ENCODE results near the gene AFDN.

The AFDN gene

DNA sequence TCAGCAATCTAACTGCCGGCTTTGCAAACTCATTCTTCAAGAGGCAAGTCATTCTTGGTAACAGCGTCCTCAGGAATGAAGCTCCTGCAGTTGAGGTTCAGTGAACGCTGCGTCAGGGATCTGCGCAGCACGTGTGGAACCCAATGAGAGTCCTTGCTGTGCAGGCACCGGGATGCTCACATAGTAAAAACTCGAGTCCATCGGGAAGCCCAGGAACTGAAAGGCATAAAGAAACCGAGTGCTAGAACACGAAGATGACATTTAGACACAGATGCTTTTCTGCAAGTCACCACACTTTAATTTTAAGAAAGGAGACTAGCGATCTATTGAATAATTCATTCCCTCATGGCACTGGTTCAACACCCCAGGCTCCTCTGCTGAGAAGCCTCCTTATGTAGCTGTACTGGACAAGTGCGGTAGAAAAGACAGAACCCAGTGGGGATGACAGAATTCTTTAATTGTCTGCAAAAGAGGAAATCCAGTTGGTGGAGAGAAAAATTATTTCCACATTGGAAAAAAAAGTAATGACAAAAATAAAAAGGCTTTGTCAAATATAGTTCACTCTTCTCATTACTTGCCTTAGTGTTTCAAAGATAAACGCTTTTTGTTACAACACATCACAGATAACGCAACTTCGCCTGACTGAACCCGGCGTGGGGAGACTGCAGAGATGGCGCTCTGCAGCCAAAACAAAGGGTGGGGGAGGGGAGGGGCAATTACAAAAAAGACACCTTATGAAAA lies 1.9 kb upstream of the AFDN start:
- Histone ChIP-seq H3K4me1 (ENCODE audit: control insufficient read depth, insufficient read depth, low read length) (peaks cover 15% of the 10 kb centered on the region), H3K9me3 (ENCODE audit: control insufficient read depth in 2 of 2, low read length in 2 of 2) (no peaks in the 10 kb centered on the region), H3K9ac (ENCODE audit: low read length in 2 of 2) (no peak overlapping the region), H3K27ac (ENCODE audit: low read length) (no peak overlapping the region), H3K4me3 (ENCODE audit: low read length in 2 of 2) (peak overlapping the region; percentile 52 to 80), H3K27me3 (ENCODE audit: control insufficient read depth in 1 of 2, insufficient read depth in 2 of 2, low read length in 2 of 2) (no peaks in the 10 kb centered on the region), H3K36me3 (ENCODE audit: control insufficient read depth in 2 of 2, insufficient read depth in 2 of 2, low read length in 2 of 2) (no peaks in the 10 kb centered on the region)

GRCh38 chr6:167825332-167826229 lies 1.1 kb upstream of the AFDN start:
- Histone ChIP-seq H3K4me3 (ENCODE audit: low read length in 2 of 2) (peak overlapping the region; percentile 52 to 80), H3K36me3 (ENCODE audit: control insufficient read depth in 2 of 2, insufficient read depth in 2 of 2, low read length in 2 of 2) (no peaks in the 10 kb centered on the region), H3K27ac (ENCODE audit: low read length) (no peak overlapping the region), H3K4me1 (ENCODE audit: control insufficient read depth, insufficient read depth, low read length) (peaks cover 15% of the 10 kb centered on the region), H3K9me3 (ENCODE audit: control insufficient read depth in 2 of 2, low read length in 2 of 2) (no peaks in the 10 kb centered on the region), H3K9ac (ENCODE audit: low read length in 2 of 2) (peak overlapping the region; percentile 29 to 46), H3K27me3 (ENCODE audit: control insufficient read depth in 1 of 2, insufficient read depth in 2 of 2, low read length in 2 of 2) (no peaks in the 10 kb centered on the region)

GRCh38 chr6:167826230-167826895 lies 348 bp upstream of the AFDN start:
- Histone ChIP-seq H3K27ac (ENCODE audit: low read length) (no peak overlapping the region), H3K9me3 (ENCODE audit: control insufficient read depth in 2 of 2, low read length in 2 of 2) (no peaks in the 10 kb centered on the region), H3K4me1 (ENCODE audit: control insufficient read depth, insufficient read depth, low read length) (peaks cover 15% of the 10 kb centered on the region), H3K9ac (ENCODE audit: low read length in 2 of 2) (peak overlapping the region; percentile 13 to 46), H3K4me3 (ENCODE audit: low read length in 2 of 2) (peak overlapping the region; percentile 52 to 80), H3K36me3 (ENCODE audit: control insufficient read depth in 2 of 2, insufficient read depth in 2 of 2, low read length in 2 of 2) (no peaks in the 10 kb centered on the region), H3K27me3 (ENCODE audit: control insufficient read depth in 1 of 2, insufficient read depth in 2 of 2, low read length in 2 of 2) (no peaks in the 10 kb centered on the region)

GRCh38 chr6:167827583-167828324 lies 1.0 kb downstream of the AFDN start:
- Histone ChIP-seq H3K36me3 (ENCODE audit: control insufficient read depth in 2 of 2, insufficient read depth in 2 of 2, low read length in 2 of 2) (no peaks in the 10 kb centered on the region), H3K4me3 (ENCODE audit: low read length in 2 of 2) (peak overlapping the region; percentile 64 to 76), H3K4me1 (ENCODE audit: control insufficient read depth, insufficient read depth, low read length) (peaks cover 15% of the 10 kb centered on the region), H3K9ac (ENCODE audit: low read length in 2 of 2) (peak overlapping the region; percentile 62 to 67), H3K27ac (ENCODE audit: low read length) (peak overlapping the region; percentile 38), H3K9me3 (ENCODE audit: control insufficient read depth in 2 of 2, low read length in 2 of 2) (no peaks in the 10 kb centered on the region), H3K27me3 (ENCODE audit: control insufficient read depth in 1 of 2, insufficient read depth in 2 of 2, low read length in 2 of 2) (no peaks in the 10 kb centered on the region)

DNA sequence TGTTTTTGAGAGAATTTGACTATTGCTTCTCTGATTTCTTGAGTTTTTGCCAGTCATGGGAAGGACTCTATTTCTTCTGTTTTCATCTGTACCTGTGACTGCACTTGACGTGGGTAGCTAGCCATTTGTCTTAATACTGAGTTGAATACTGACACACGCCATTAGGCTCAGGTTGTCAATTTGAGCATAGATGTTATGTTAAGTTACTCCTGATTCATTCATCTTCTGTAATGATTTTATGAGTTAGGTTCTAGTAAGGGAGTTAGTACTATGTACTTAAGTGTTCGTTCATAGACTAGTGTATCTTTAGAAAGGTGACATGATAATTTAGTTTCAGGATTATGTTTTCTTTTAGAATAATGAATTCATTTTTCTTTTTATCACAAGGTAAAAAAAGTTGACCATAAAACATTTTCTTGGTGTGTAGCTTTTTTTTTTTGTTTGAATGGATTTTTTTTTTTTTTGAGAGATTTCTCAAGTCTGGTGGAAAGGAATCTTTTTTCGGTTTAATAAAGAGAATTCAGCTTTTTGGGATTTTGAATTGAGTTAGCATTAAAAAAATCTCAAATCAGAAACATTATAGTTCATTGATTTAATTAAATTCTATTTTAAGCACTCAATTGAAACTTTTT lies 1.7 kb downstream of the AFDN start:
- Histone ChIP-seq H3K9me3 (ENCODE audit: control insufficient read depth in 2 of 2, low read length in 2 of 2) (no peaks in the 10 kb centered on the region), H3K36me3 (ENCODE audit: control insufficient read depth in 2 of 2, insufficient read depth in 2 of 2, low read length in 2 of 2) (no peaks in the 10 kb centered on the region), H3K27me3 (ENCODE audit: control insufficient read depth in 1 of 2, insufficient read depth in 2 of 2, low read length in 2 of 2) (no peaks in the 10 kb centered on the region), H3K9ac (ENCODE audit: low read length in 2 of 2) (peak overlapping the region; percentile 62 to 67), H3K4me1 (ENCODE audit: control insufficient read depth, insufficient read depth, low read length) (peaks cover 15% of the 10 kb centered on the region), H3K27ac (ENCODE audit: low read length) (no peak overlapping the region), H3K4me3 (ENCODE audit: low read length in 2 of 2) (peak overlapping the region; percentile 64 to 76)

GRCh38 chr6:167829513-167829912 lies 2.8 kb downstream of the AFDN start:
- no peaks in the 10 kb centered on the region for H3K36me3 ChIP-seq (ENCODE audit: control insufficient read depth in 2 of 2, insufficient read depth in 2 of 2, low read length in 2 of 2)
- no peak overlapping the region for H3K27ac ChIP-seq (ENCODE audit: low read length)
- no peaks in the 10 kb centered on the region for H3K27me3 ChIP-seq (ENCODE audit: control insufficient read depth in 1 of 2, insufficient read depth in 2 of 2, low read length in 2 of 2)
- H3K9ac ChIP-seq (ENCODE audit: low read length in 2 of 2): no peak overlapping the region
- peaks cover 15% of the 10 kb centered on the region for H3K4me1 ChIP-seq (ENCODE audit: control insufficient read depth, insufficient read depth, low read length)
- H3K9me3 ChIP-seq (ENCODE audit: control insufficient read depth in 2 of 2, low read length in 2 of 2): no peaks in the 10 kb centered on the region
- no peak overlapping the region for H3K4me3 ChIP-seq (ENCODE audit: low read length in 2 of 2)

DNA sequence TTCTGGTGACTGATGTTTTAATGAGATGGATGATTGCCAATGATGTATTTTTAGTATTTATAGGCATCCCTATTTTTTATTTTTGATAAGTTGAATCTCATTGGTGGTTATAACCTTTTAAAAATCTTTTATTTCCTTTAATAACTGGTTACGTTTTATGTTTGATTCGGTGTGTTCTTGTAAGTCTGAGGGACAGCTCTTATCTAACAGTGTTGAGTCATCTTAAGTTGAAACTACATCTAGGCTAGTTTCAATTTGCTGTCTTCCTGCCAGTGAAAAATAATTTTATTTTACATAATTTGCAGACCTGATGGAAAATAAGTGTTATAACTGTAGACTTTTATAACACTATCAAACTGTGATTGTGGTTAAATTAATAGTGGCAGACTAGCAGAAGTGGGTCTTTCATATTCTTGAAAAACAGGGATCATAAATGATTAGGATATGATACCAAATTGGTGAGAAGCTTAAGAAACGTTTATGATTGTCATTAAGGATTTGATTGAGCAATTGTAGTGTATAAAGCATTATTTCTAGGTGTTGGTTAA lies 4.6 kb downstream of the AFDN start:
- Histone ChIP-seq H3K4me1 (ENCODE audit: control insufficient read depth, insufficient read depth, low read length) (peaks cover 2% of the 10 kb centered on the region), H3K27ac (ENCODE audit: low read length) (no peak overlapping the region), H3K27me3 (ENCODE audit: control insufficient read depth in 1 of 2, insufficient read depth in 2 of 2, low read length in 2 of 2) (no peaks in the 10 kb centered on the region), H3K4me3 (ENCODE audit: low read length in 2 of 2) (no peak overlapping the region), H3K9me3 (ENCODE audit: control insufficient read depth in 2 of 2, low read length in 2 of 2) (no peaks in the 10 kb centered on the region), H3K36me3 (ENCODE audit: control insufficient read depth in 2 of 2, insufficient read depth in 2 of 2, low read length in 2 of 2) (no peaks in the 10 kb centered on the region), H3K9ac (ENCODE audit: low read length in 2 of 2) (no peak overlapping the region)

GRCh38 chr6:167832497-167833395 lies 6.0 kb downstream of the AFDN start:
- Histone ChIP-seq H3K9ac (ENCODE audit: low read length in 2 of 2) (no peak overlapping the region), H3K4me1 (ENCODE audit: control insufficient read depth, insufficient read depth, low read length) (no peaks in the 10 kb centered on the region), H3K36me3 (ENCODE audit: control insufficient read depth in 2 of 2, insufficient read depth in 2 of 2, low read length in 2 of 2) (no peaks in the 10 kb centered on the region), H3K27me3 (ENCODE audit: control insufficient read depth in 1 of 2, insufficient read depth in 2 of 2, low read length in 2 of 2) (no peaks in the 10 kb centered on the region), H3K4me3 (ENCODE audit: low read length in 2 of 2) (no peak overlapping the region), H3K9me3 (ENCODE audit: control insufficient read depth in 2 of 2, low read length in 2 of 2) (no peaks in the 10 kb centered on the region), H3K27ac (ENCODE audit: low read length) (no peak overlapping the region)

GRCh38 chr6:167833396-167833763 lies 6.7 kb downstream of the AFDN start:
- H3K4me3 ChIP-seq (ENCODE audit: low read length in 2 of 2): no peak overlapping the region
- no peak overlapping the region for H3K27ac ChIP-seq (ENCODE audit: low read length)
- H3K9me3 ChIP-seq (ENCODE audit: control insufficient read depth in 2 of 2, low read length in 2 of 2): no peaks in the 10 kb centered on the region
- no peaks in the 10 kb centered on the region for H3K27me3 ChIP-seq (ENCODE audit: control insufficient read depth in 1 of 2, insufficient read depth in 2 of 2, low read length in 2 of 2)
- H3K4me1 ChIP-seq (ENCODE audit: control insufficient read depth, insufficient read depth, low read length): no peaks in the 10 kb centered on the region
- no peaks in the 10 kb centered on the region for H3K36me3 ChIP-seq (ENCODE audit: control insufficient read depth in 2 of 2, insufficient read depth in 2 of 2, low read length in 2 of 2)
- no peak overlapping the region for H3K9ac ChIP-seq (ENCODE audit: low read length in 2 of 2)
